Keratinocyte (primary cell): ENCODE measurements around the gene CCDC15.

ENCODE experiments used
- EZH2 ChIP-seq: IDR thresholded peaks from one replicate; pipeline ENCODE4 v1.6.1; 2012; ENCODE audit warnings: inconsistent platforms, mild to moderate bottlenecking, low read length, moderate library complexity
- TF ChIP-seq, protein P1 (sequence below), 3 experiments: IDR thresholded peaks in 1 of 3; conservative IDR thresholded peaks in 1 of 3; optimal IDR thresholded peaks in 1 of 3; 2 replicates in 2 of 3; 3 replicates in 1 of 3; pipeline versions ENCODE3 to v1.5.1; 2011; ENCODE audit warnings: low read length in 3 of 3, mild to moderate bottlenecking in 3 of 3, moderate library complexity in 2 of 3, control low read depth in 1 of 3, inconsistent platforms in 1 of 3; ENCODE audit not compliant: insufficient read depth in 2 of 3; ENCODE audit errors: extremely low read depth in 1 of 3

DNA sequence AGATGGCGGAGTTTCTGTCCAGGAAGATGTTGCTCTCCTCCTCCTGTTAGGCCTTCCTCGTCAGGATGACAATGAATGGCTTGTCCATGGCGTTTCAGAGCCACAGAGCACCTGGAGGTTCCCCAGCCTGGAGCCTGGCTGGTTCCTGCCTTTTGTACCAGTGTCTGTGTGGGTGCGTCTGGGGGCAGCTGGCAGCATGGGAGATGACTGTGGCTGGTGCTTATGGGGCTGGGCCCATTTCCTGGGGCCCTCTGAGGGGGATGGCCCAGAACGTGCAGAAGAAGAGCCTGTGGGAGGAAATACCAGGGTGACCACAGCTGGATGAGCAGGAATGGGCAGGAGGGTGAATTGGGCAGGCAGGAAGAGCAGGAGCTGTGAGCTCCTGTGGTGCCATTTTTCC, 115.8 kb downstream of the CCDC15 start:
- TF ChIP-seq EZH2, result no peak
- TF ChIP-seq, protein P1, sequence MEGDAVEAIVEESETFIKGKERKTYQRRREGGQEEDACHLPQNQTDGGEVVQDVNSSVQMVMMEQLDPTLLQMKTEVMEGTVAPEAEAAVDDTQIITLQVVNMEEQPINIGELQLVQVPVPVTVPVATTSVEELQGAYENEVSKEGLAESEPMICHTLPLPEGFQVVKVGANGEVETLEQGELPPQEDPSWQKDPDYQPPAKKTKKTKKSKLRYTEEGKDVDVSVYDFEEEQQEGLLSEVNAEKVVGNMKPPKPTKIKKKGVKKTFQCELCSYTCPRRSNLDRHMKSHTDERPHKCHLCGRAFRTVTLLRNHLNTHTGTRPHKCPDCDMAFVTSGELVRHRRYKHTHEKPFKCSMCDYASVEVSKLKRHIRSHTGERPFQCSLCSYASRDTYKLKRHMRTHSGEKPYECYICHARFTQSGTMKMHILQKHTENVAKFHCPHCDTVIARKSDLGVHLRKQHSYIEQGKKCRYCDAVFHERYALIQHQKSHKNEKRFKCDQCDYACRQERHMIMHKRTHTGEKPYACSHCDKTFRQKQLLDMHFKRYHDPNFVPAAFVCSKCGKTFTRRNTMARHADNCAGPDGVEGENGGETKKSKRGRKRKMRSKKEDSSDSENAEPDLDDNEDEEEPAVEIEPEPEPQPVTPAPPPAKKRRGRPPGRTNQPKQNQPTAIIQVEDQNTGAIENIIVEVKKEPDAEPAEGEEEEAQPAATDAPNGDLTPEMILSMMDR (optimal IDR thresholded peaks at IDR 0.05 in 1 of 3, IDR thresholded peaks at IDR 0.05 in 1 of 3, conservative IDR thresholded peaks at IDR 0.05 in 1 of 3; ENCODE audit: extremely low read depth in 1 of 3, insufficient read depth in 2 of 3, low read length in 3 of 3), result no peak
